GM18867 (cell line): ENCODE measurements around the gene UNG.
"Not testable (repeated sequence)": the region's sequence is repeated elsewhere in the genome, so short reads cannot be mapped to it uniquely, and the experiment has no call there.

ENCODE experiments used
- ATAC-seq: cut with Tn5 transposase; IDR thresholded peaks from one replicate; pipeline ENCODE4 v1.9.1; 2021; ENCODE audit warnings: mild to moderate bottlenecking, moderate library complexity; ENCODE audit not compliant: unreplicated experiment

UNG gene

GRCh38 chr12:109120557-109120956 lies 23.2 kb downstream of the UNG start:
- ATAC-seq, result no peak

- no peak for ATAC-seq
These were observed 24.0 kb downstream of the UNG start for GRCh38 chr12:109121346-109121880.

- ATAC-seq, result no peak
These were observed 27.7 kb downstream of the UNG start for GRCh38 chr12:109124878-109125648.

GRCh38 chr12:109125791-109126190 lies 28.4 kb downstream of the UNG start:
- ATAC-seq, result no peak

- ATAC-seq, result no peak
These were observed 29.4 kb downstream of the UNG start for GRCh38 chr12:109126784-109127183.

- no peak for ATAC-seq
These were observed 30.3 kb downstream of the UNG start for GRCh38 chr12:109127533-109128242.

- ATAC-seq, result no peak
These were observed 33.1 kb downstream of the UNG start for GRCh38 chr12:109130297-109131153.

- no peak for ATAC-seq
These were observed 34.0 kb downstream of the UNG start for GRCh38 chr12:109131154-109132050.

GRCh38 chr12:109134186-109134917 lies 37.0 kb downstream of the UNG start:
- no peak for ATAC-seq

GRCh38 chr12:109137055-109137454 lies 39.7 kb downstream of the UNG start:
- ATAC-seq, result no peak

GRCh38 chr12:109139360-109139759 lies 42.0 kb downstream of the UNG start:
- ATAC-seq, result no peak

GRCh38 chr12:109139791-109140190 lies 42.4 kb downstream of the UNG start:
- ATAC-seq, result no peak

GRCh38 chr12:109140560-109140959 lies 43.2 kb downstream of the UNG start:
- ATAC-seq, result no peak

- no peak for ATAC-seq
These were observed 46.8 kb downstream of the UNG start for GRCh38 chr12:109144224-109144623.

GRCh38 chr12:109147126-109147525 lies 49.7 kb downstream of the UNG start:
- ATAC-seq, result not testable (repeated sequence)

- ATAC-seq, result no peak
These were observed 50.6 kb downstream of the UNG start for GRCh38 chr12:109147954-109148353.

GRCh38 chr12:109150124-109150640 lies 52.8 kb downstream of the UNG start:
- ATAC-seq, result no peak

- no peak for ATAC-seq
These were observed 54.1 kb downstream of the UNG start for GRCh38 chr12:109151457-109151856.

GRCh38 chr12:109153821-109154441 lies 56.5 kb downstream of the UNG start:
- no peak for ATAC-seq
